K562 (cell line): ENCODE results near the gene LRIT1. TPM values are rescaled to one million over a fixed set of nuclear protein-coding genes. Genes with fewer than 3 reads are reported as not detected.

Experiments
- ATAC-seq: fragments of 200-7000 bp; cut with Tn5 transposase; 3 replicates; pipeline ENCODE4 v1.9.1; 2020; ENCODE audit warnings: moderate library complexity
- BruUV-seq: library from RNA; stranded (reverse); fragments of 400-500 nt; replicated peaks from 2 replicates; lab custom pipeline; 2021; lab: Mats Ljungman, UMichigan
- CTCF ChIA-PET: fragments of 300-600 bp; formaldehyde crosslinking; extraction: SDS; loops from one replicate; lab custom pipeline; 2021; ENCODE audit warnings: low intra/inter-chr PET ratio; lab: Yijun Ruan, JAX
- POLR2A ChIA-PET: fragments of 300-600, 350-650 bp; sonication (Branson Sonifier 250); formaldehyde crosslinking; extraction: SDS; loops from one replicate; lab custom pipeline; 2021; ENCODE audit warnings: antibody characterized with exemption, inconsistent platforms; lab: Yijun Ruan, JAX
- DNase-seq, 4 experiments: peaks; one replicate each; pipeline versions ENCODE4 v3.0.0 to v3.0.0-alpha.2; 2011 to 2018; ENCODE audit warnings: low spot score in 3 of 4, mixed read lengths in 3 of 4; ENCODE audit errors: extremely low read depth in 1 of 4
- FAIRE-seq: peaks from 2 replicates; lab custom pipeline; 2011; peaks lifted over from hg19 to GRCh38; lab: Jason Lieb, UNC
- H2AFZ ChIP-seq: 2 replicates; pipeline ENCODE4 v1.6.0; 2011; ENCODE audit warnings: low read depth, low read length, control low read depth, inconsistent platforms
- H3K27ac ChIP-seq: fragments of 200-600 bp; 3 replicates; pipeline ENCODE4 v1.8.0; 2011; ENCODE audit warnings: low read depth, mild to moderate bottlenecking, control low read depth, inconsistent platforms, low read length, moderate library complexity, mixed read lengths; ENCODE audit errors: extremely low read depth
- H3K27me3 ChIP-seq, 2 experiments: fragments of 300-600 bp in 1 of 2; 2 replicates in 1 of 2; 3 replicates in 1 of 2; pipeline versions ENCODE4 v1.6.0 to v1.8.0; 2011; ENCODE audit warnings: inconsistent platforms in 2 of 2, low read length in 2 of 2, mild to moderate bottlenecking in 1 of 2, mixed read lengths in 1 of 2, moderate library complexity in 1 of 2; ENCODE audit not compliant: control insufficient read depth in 2 of 2, insufficient read depth in 2 of 2
- H3K36me3 ChIP-seq: fragments of 300-600 bp; 3 replicates; pipeline ENCODE4 v1.8.0; 2011; ENCODE audit warnings: mild to moderate bottlenecking, low read length, inconsistent platforms; ENCODE audit not compliant: control insufficient read depth, insufficient read depth
- H3K4me1 ChIP-seq, 2 experiments: fragments of 200-600 bp in 1 of 2; replicated peaks in 1 of 2; 2 replicates in 1 of 2; 3 replicates in 1 of 2; pipeline versions ENCODE4 v1.5.1 to v1.8.0; 2011; ENCODE audit warnings: inconsistent platforms in 2 of 2, low read length in 2 of 2, mild to moderate bottlenecking in 1 of 2, mixed read lengths in 1 of 2, moderate library complexity in 1 of 2; ENCODE audit not compliant: control insufficient read depth in 2 of 2, insufficient read depth in 2 of 2
- H3K4me2 ChIP-seq: 2 replicates; pipeline ENCODE4 v1.6.1; 2011; ENCODE audit warnings: low read length, control low read depth, inconsistent platforms, mixed read lengths; ENCODE audit not compliant: insufficient read depth
- H3K4me3 ChIP-seq: fragments of 200-600 bp; sonication (generic), shearing (Covaris generic); 2 replicates; pipeline ENCODE4 v1.5.1; 2016; ENCODE audit warnings: control low read depth, inconsistent platforms
- H3K79me2 ChIP-seq: fragments of 200-600 bp; 3 replicates; pipeline ENCODE4 v1.8.0; 2011; ENCODE audit warnings: low read length, inconsistent platforms; ENCODE audit not compliant: control insufficient read depth, insufficient read depth
- H3K9ac ChIP-seq, 2 experiments: 2 replicates each; pipeline versions ENCODE4 v1.6.0 to v1.6.1; 2011; ENCODE audit warnings: low read depth in 2 of 2, low read length in 2 of 2, control low read depth in 1 of 2, inconsistent platforms in 1 of 2, mild to moderate bottlenecking in 1 of 2, mixed read lengths in 1 of 2; ENCODE audit not compliant: insufficient read depth in 1 of 2
- H3K9me1 ChIP-seq: one replicate; pipeline ENCODE4 v1.6.0; 2011; ENCODE audit warnings: inconsistent platforms, mild to moderate bottlenecking, low read length, moderate library complexity; ENCODE audit not compliant: control insufficient read depth, insufficient read depth
- H3K9me3 ChIP-seq: replicated peaks from 2 replicates; pipeline ENCODE4 v1.5.1; 2011; ENCODE audit warnings: low read depth, low read length, inconsistent platforms; ENCODE audit not compliant: control insufficient read depth, insufficient read depth
- H4K20me1 ChIP-seq: replicated peaks from 2 replicates; pipeline ENCODE4 v1.6.1; 2011; ENCODE audit warnings: low read length, inconsistent platforms, mixed read lengths; ENCODE audit not compliant: control insufficient read depth, insufficient read depth
- BHLHE40 ChIP-seq: IDR thresholded peaks from 2 replicates; pipeline ENCODE4 v1.6.1; 2011; ENCODE audit warnings: low read length, improper control_type of control experiment
- ERF ChIP-seq: fragments of 450-650 bp; formaldehyde crosslinking; IDR thresholded peaks from 2 replicates; pipeline ENCODE4 v1.4.0; 2020; ENCODE audit warnings: mild to moderate bottlenecking, mixed read lengths
- JUND ChIP-seq, 2 experiments: IDR thresholded peaks; 2 replicates in 1 of 2; 3 replicates in 1 of 2; pipeline ENCODE4 v1.6.1; 2011; ENCODE audit warnings: borderline replicate concordance in 2 of 2, low read depth in 2 of 2, low read length in 2 of 2, improper control_type of control experiment in 1 of 2, missing biosample characterization in 1 of 2, missing genetic modification characterization in 1 of 2, missing genetic modification reagents in 1 of 2
- KDM2B ChIP-seq: fragments of 250-450 bp; sonication (Bioruptor Pico); IDR thresholded peaks from 2 replicates; pipeline ENCODE4 v1.8.0; 2021; ENCODE audit warnings: mild to moderate bottlenecking, moderate library complexity
- MCM2 ChIP-seq: fragments of 450-650 bp; IDR thresholded peaks from 2 replicates; pipeline ENCODE4 v1.6.1; 2017; ENCODE audit warnings: low read depth, mild to moderate bottlenecking
- MTA2 ChIP-seq: fragments of 450-650 bp; IDR thresholded peaks from 2 replicates; pipeline ENCODE4 v1.6.1; 2016; ENCODE audit warnings: low read depth
- RFX1 ChIP-seq: fragments of 450-650 bp; IDR thresholded peaks from 2 replicates; pipeline ENCODE4 v1.6.1; 2016; ENCODE audit warnings: mild to moderate bottlenecking, moderate library complexity
- SIN3B ChIP-seq: fragments of 450-650 bp; IDR thresholded peaks from 2 replicates; pipeline ENCODE4 v1.6.1; 2017; ENCODE audit warnings: low read depth, mild to moderate bottlenecking, moderate library complexity
- SMARCC2 ChIP-seq: fragments of 450-650 bp; IDR thresholded peaks from 2 replicates; pipeline ENCODE4 v1.6.1; 2017; ENCODE audit warnings: antibody characterized with exemption, moderate library complexity, mild to moderate bottlenecking, low read depth
- SMARCE1 ChIP-seq: fragments of 450-650 bp; IDR thresholded peaks from 2 replicates; pipeline ENCODE4 v1.7.1; 2016; ENCODE audit warnings: mild to moderate bottlenecking
- TAF9B ChIP-seq: fragments of 450-650 bp; IDR thresholded peaks from 2 replicates; pipeline ENCODE4 v1.6.1; 2018; ENCODE audit warnings: mild to moderate bottlenecking; ENCODE audit not compliant: partially characterized antibody
- TCF3 ChIP-seq: sonication (generic); formaldehyde crosslinking; IDR thresholded peaks from 2 replicates; pipeline ENCODE4 v1.4.0; 2020; ENCODE audit warnings: mild to moderate bottlenecking, missing genetic modification reagents
- ZKSCAN8 ChIP-seq: fragments of 200-800 bp; sonication (Bioruptor generic); IDR thresholded peaks from 2 replicates; pipeline ENCODE4 v1.6.1; 2016; ENCODE audit warnings: missing genetic modification characterization, missing compliant biosample characterization
- WGBS: fragments of 100-300 bp; shearing (Covaris generic); methylation state at CpG from one replicate; pipeline ENCODE4 v1.1.6; 2016; ENCODE audit warnings: low coverage, mixed read lengths; ENCODE audit not compliant: insufficient coverage; ENCODE audit errors: missing lambda C conversion rate; 5-methylcytosine and 5-hydroxymethylcytosine counted together
- in situ Hi-C: fragments of 300-500 bp; cut with MboI; formaldehyde crosslinking; loops from 4 replicates; pipeline ENCODE4 v1.15.0; 2018; ENCODE audit warnings: inconsistent platforms, mixed read lengths
- intact Hi-C: fragments of 100-400 bp; cut with micrococcal nuclease; formaldehyde crosslinking; loops from 2 replicates; pipeline ENCODE4 v1.14.2; 2022
- polyA plus RNA-seq, 8 experiments: library from polyadenylated mRNA; depleted of rRNA in 4 of 8; stranded (reverse) in 5 of 8; unstranded in 3 of 8; fragments of >200 nt; fragmentation: Nextera tagmentation in 2 of 8; fragmentation: Illumina TruSeq in 1 of 8; extraction: Ambion mirVana in 2 of 8; extraction: Trizol in 1 of 8; gene quantifications; 2 replicates each; pipeline versions ENCODE4 v1.2.1 to v1.2.3, GENCODE V29; 2011 to 2014; ENCODE audit warnings: inconsistent platforms in 1 of 8, missing spikeins in 1 of 8
- total RNA-seq, 7 experiments: library from RNA; depleted of rRNA in 6 of 7; stranded (reverse); fragments of >200 nt in 6 of 7; fragmentation: Illumina TruSeq in 2 of 7; extraction: Trizol in 2 of 7; gene quantifications; 2 replicates each; pipeline versions ENCODE4 v1.2.1 to v1.2.3, GENCODE V29; 2011 to 2021; ENCODE audit warnings: low replicate concordance in 1 of 7
- TF ChIP-seq, protein P1 (sequence below): fragments of 450-650 bp; formaldehyde crosslinking; IDR thresholded peaks from 2 replicates; pipeline ENCODE4 v1.4.0; 2020; ENCODE audit warnings: mild to moderate bottlenecking
- TF ChIP-seq, protein P2 (sequence below): fragments of 250-450 bp; sonication (Bioruptor Pico); IDR thresholded peaks from 2 replicates; pipeline ENCODE4 v1.8.0; 2022; ENCODE audit warnings: inconsistent platforms
- TF ChIP-seq, protein P3 (sequence below): fragments of 250-450 bp; sonication (Bioruptor Pico); IDR thresholded peaks from 2 replicates; pipeline ENCODE4 v1.4.0; 2020; ENCODE audit warnings: mild to moderate bottlenecking, moderate library complexity

The LRIT1 gene
- total and polyA plus RNA-seq, 9 of the 15 experiments (the other 6 are each of a cell fraction or from before 2014, with no cell fraction given) = not detected

DNA sequence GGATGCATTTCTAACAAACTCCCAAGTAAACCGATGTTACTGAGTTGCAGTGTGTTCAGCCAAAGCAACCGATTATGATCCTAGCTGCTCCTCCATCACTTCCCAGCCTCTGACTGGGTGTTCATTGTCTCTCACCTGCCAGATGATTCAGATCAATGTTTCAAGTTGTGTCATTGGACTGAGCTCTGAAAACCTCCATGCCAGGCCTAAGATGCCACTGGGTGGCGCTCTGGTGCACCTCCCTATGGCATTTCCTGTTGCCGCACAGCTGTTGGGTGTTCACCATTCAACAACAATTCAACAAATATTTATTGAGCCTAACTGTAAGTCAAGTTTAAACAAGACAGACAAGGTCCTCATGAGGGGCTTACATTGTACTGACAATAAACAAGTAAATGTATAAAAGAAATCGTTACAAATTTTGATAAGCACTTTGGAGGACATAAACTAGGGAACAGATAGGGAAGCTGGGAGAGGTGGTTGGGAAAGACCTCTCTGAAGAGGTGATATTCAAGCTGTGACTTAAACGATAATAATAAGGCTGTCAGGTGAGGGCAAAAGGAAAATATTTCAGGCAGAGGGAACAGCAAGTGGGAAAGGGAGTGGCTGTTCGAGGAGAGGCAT lies 26.3 kb upstream of the LRIT1 start:
- CTCF ChIA-PET = interaction anchor here (1.2 to 6.4 kb wide), 2 partner anchors 107 to 271 kb away, joined by 3 to 97 read pairs; no protein-coding TSS in a partner anchor
- TF ChIP-seq BHLHE40 (peak; percentile 33; the same call in 1 of the 2 replicates), SIN3B (no peak), TCF3 (CRISPR knock-in tag) (no peak), KDM2B (CRISPR knock-in tag) (no peak), SMARCC2 (no peak), MTA2 (no peak), ERF (CRISPR knock-in tag) (no peak), ZKSCAN8 (CRISPR knock-in tag) (no peak), TAF9B (no peak), JUND (IDR thresholded peaks at IDR 0.05; ENCODE audit: borderline replicate concordance, low read depth, low read length) (peak; percentile 52), JUND (tag; IDR thresholded peaks at IDR 0.05; ENCODE audit: borderline replicate concordance, low read depth, low read length) (0 out of 3 replicates have a peak, but pooled peaks have one; percentile 10), SMARCE1 (no peak), MCM2 (no peak), RFX1 (no peak)
- TF ChIP-seq, protein P1, sequence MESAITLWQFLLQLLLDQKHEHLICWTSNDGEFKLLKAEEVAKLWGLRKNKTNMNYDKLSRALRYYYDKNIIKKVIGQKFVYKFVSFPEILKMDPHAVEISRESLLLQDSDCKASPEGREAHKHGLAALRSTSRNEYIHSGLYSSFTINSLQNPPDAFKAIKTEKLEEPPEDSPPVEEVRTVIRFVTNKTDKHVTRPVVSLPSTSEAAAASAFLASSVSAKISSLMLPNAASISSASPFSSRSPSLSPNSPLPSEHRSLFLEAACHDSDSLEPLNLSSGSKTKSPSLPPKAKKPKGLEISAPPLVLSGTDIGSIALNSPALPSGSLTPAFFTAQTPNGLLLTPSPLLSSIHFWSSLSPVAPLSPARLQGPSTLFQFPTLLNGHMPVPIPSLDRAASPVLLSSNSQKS (CRISPR knock-in tag) = no peak
- TF ChIP-seq, protein P2, sequence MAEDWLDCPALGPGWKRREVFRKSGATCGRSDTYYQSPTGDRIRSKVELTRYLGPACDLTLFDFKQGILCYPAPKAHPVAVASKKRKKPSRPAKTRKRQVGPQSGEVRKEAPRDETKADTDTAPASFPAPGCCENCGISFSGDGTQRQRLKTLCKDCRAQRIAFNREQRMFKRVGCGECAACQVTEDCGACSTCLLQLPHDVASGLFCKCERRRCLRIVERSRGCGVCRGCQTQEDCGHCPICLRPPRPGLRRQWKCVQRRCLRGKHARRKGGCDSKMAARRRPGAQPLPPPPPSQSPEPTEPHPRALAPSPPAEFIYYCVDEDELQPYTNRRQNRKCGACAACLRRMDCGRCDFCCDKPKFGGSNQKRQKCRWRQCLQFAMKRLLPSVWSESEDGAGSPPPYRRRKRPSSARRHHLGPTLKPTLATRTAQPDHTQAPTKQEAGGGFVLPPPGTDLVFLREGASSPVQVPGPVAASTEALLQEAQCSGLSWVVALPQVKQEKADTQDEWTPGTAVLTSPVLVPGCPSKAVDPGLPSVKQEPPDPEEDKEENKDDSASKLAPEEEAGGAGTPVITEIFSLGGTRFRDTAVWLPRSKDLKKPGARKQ (CRISPR knock-in tag) = no peak
- TF ChIP-seq, protein P3, sequence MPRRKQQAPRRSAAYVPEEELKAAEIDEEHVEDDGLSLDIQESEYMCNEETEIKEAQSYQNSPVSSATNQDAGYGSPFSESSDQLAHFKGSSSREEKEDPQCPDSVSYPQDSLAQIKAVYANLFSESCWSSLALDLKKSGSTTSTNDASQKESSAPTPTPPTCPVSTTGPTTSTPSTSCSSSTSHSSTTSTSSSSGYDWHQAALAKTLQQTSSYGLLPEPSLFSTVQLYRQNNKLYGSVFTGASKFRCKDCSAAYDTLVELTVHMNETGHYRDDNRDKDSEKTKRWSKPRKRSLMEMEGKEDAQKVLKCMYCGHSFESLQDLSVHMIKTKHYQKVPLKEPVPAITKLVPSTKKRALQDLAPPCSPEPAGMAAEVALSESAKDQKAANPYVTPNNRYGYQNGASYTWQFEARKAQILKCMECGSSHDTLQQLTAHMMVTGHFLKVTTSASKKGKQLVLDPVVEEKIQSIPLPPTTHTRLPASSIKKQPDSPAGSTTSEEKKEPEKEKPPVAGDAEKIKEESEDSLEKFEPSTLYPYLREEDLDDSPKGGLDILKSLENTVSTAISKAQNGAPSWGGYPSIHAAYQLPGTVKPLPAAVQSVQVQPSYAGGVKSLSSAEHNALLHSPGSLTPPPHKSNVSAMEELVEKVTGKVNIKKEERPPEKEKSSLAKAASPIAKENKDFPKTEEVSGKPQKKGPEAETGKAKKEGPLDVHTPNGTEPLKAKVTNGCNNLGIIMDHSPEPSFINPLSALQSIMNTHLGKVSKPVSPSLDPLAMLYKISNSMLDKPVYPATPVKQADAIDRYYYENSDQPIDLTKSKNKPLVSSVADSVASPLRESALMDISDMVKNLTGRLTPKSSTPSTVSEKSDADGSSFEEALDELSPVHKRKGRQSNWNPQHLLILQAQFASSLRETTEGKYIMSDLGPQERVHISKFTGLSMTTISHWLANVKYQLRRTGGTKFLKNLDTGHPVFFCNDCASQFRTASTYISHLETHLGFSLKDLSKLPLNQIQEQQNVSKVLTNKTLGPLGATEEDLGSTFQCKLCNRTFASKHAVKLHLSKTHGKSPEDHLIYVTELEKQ (CRISPR knock-in tag) = no peak

More for the DNA sequence above, 26.3 kb upstream of the LRIT1 start:
- POLR2A ChIA-PET = interaction anchor here (0.6 to 1.8 kb wide), 5 partner anchors 8 to 246 kb away, joined by 3 to 6 read pairs (median 3); no protein-coding TSS in a partner anchor
- no peak overlapping the region for H3K27ac ChIP-seq
- in situ Hi-C loops (loop anchor here (5.0 kb wide), 2 partner anchors 60 to 275 kb away; partner anchors contain the start of gene CCSER2), intact Hi-C loops (loop anchor here (5.0 kb wide), 2 partner anchors 35 to 60 kb away; partner anchors contain the start of gene CCSER2)
- no peaks in the 10 kb centered on the region for H3K9me3 ChIP-seq
- BruUV-seq = no TSS peak
- peak overlapping the region; percentile 25; the same call in 1 of the 2 replicates for H2AFZ ChIP-seq
- no peak overlapping the region for H3K9ac ChIP-seq
- DNase-seq = peak; percentile 38 to 75 (median 53)
- no peak overlapping the region for H3K4me3 ChIP-seq
- no peaks in the 10 kb centered on the region for H3K79me2 ChIP-seq
- H3K4me1 ChIP-seq = no peaks in the 10 kb centered on the region
- peak; percentile 85 for FAIRE-seq
- ATAC-seq = peak; percentile 82
- H3K9me1 ChIP-seq = no peaks in the 10 kb centered on the region
- H3K4me2 ChIP-seq = peak overlapping the region; percentile 8; the same call in 1 of the 2 replicates
- H3K27me3 ChIP-seq = peaks cover 0 to 21% of the 10 kb centered on the region in 2 experiments; a peak in 2 of 5 replicates
- no peaks in the 10 kb centered on the region; the same call in 1 of the 2 replicates for H4K20me1 ChIP-seq
- no peaks in the 10 kb centered on the region for H3K36me3 ChIP-seq
- WGBS = 5% methylated on average over 7 of the region's 7 CpGs
